Uterus (tissue), 4 donors: ENCODE results near the gene NANOS2. TPM values are rescaled to one million over a fixed set of nuclear protein-coding genes. Genes with fewer than 3 reads are reported as not detected.

Experiments used
- DNase-seq, 2 donors: peaks; one replicate each; pipeline ENCODE4 v3.0.0-alpha.2; 2019 to 2020
- H3K27ac ChIP-seq, 2 donors: fragments of 200-600 bp; sonication (generic); 1 replicate in 1 of 2; 2 replicates in 1 of 2; pipeline ENCODE4 v1.5.1; 2016 to 2018
- H3K27me3 ChIP-seq, 2 donors: fragments of 200-600 bp; sonication (generic); one replicate each; pipeline ENCODE4 v1.5.1; 2018 to 2019; ENCODE audit warnings: control low read depth in 1 of 2
- H3K36me3 ChIP-seq, 2 donors: fragments of 200-600 bp; sonication (generic); one replicate each; pipeline ENCODE4 v1.5.1; 2019; ENCODE audit warnings: control low read depth in 1 of 2
- H3K4me1 ChIP-seq, 2 donors: fragments of 200-600 bp; sonication (generic); one replicate each; pipeline ENCODE4 v1.5.1; 2018 to 2019; ENCODE audit warnings: control low read depth in 1 of 2
- H3K4me3 ChIP-seq, 2 donors: fragments of 200-600 bp; sonication (generic); 1 replicate in 1 of 2; 2 replicates in 1 of 2; pipeline ENCODE4 v1.5.1; 2018 to 2019; ENCODE audit warnings: mild to moderate bottlenecking in 1 of 2
- H3K9me3 ChIP-seq, 2 donors: fragments of 200-600 bp; sonication (generic); one replicate each; pipeline ENCODE4 v1.5.1; 2019; ENCODE audit warnings: control low read depth in 1 of 2
- POLR2A ChIP-seq, 2 donors: fragments of 450-650 bp; IDR thresholded peaks; one replicate each; pipeline ENCODE4 v1.6.1; 2016; ENCODE audit warnings: antibody characterized with exemption in 2 of 2, mild to moderate bottlenecking in 1 of 2, moderate library complexity in 1 of 2
- intact Hi-C: fragments of 100-400 bp; cut with DNase I; formaldehyde crosslinking; loops from one replicate; pipeline ENCODE4 v1.15.1; 2023; ENCODE audit warnings: low total_unique reads
- total RNA-seq, 4 donors: library from RNA; depleted of rRNA in 3 of 4; stranded (reverse); fragments of >200 nt in 3 of 4; gene quantifications; one replicate each; pipeline versions ENCODE4 v1.1.0 to v1.2.4, GENCODE V29; 2014 to 2023
- TF ChIP-seq, protein P1 (sequence below), 4 experiments: fragments of 200-600 bp in 2 of 4; fragments of 450-650 bp in 2 of 4; sonication (generic) in 2 of 4; IDR thresholded peaks; one replicate each; pipeline ENCODE4 v1.5.1; 2016 to 2019; ENCODE audit warnings: antibody characterized with exemption in 4 of 4, mild to moderate bottlenecking in 2 of 4, moderate library complexity in 1 of 4
- donor health status: DM: yes; HTN: yes; CAD: no.

The NANOS2 gene
- total RNA-seq: not detected

DNA sequence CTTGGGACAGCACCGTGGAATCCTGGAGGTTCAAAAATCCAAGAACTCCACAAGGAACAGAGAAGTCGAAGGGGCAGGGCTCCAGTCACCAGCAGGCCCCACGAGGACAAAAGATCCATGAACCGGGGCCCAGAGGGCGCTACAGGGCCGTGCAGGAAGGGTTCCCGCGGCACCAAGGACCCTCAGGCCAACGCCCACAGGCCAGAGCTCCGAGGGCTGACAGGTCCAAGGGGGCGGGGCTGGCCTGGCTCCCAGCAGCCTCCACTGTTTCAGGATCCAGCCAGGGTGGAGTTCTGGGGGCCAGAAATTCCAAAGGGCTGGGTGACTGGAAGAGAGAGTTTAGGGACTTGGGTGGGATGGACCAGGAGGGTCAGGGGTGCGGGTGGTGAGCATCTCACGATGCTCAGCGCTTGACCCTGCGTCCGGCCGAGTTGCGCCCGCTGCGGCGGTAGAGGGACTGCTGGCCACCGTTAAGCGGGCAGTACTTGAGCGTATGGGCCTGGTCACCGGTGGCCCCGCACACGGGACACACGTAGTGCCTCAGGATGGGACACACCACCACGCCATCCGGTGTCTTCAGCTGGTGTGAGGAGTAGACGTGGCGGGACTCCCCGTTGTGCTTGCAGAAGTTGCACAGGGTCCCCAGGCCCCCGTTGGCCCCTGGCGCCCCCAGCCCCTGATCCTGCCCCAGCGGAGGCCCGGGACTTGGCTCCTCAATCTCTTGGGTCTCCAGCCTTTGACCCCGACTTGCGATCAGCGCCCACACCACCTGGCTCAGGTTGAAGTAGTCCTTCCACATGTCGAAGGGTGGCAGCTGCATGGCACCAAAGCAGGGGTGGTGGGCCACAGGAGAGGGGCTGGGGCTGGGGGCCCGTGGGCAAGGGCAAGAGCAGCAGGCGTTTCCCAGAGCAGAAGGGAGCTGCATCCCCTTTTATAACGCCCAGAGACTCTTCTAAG is at the start of gene NANOS2:
TSS of gene NANOS2 (minus strand) at position 905 of the 957 bp plus-strand sequence. CDS start at position 820, 85 bp downstream.
- no peak within 1 kb of the TSS for H3K27ac ChIP-seq
- DNase-seq: no peak

DNA sequence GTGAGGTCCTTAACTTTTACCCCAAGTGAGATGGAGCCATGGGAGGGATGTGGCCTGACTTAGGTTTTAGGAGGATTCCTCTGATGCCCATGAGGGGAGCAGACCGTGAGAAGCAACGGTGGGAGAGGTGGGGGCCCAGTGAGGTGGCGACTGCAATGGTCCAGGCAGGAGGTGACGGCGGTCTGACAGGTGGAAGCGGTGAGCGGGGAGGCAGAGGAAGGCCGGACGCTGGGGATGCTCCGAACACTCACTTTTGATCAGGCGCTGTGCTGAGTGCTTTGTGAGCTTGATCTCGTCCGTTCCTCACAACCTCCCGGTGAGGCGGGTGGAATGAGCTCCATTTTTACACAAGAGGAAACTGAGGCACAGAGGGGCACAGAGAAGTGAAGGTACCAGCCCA is 47.4 kb upstream of the NANOS2 start:
- Histone ChIP-seq H3K4me3 (no peak overlapping the region), H3K27ac (no peak overlapping the region), H3K9me3 (no peaks in the 10 kb centered on the region), H3K4me1 (no peaks in the 10 kb centered on the region), H3K27me3 (no peaks in the 10 kb centered on the region), H3K36me3 (no peaks in the 10 kb centered on the region)
- intact Hi-C loops: no loop called here
- DNase-seq: no peak
- no peak for TF ChIP-seq POLR2A (IDR thresholded peaks at IDR 0.05)
- TF ChIP-seq, protein P1, sequence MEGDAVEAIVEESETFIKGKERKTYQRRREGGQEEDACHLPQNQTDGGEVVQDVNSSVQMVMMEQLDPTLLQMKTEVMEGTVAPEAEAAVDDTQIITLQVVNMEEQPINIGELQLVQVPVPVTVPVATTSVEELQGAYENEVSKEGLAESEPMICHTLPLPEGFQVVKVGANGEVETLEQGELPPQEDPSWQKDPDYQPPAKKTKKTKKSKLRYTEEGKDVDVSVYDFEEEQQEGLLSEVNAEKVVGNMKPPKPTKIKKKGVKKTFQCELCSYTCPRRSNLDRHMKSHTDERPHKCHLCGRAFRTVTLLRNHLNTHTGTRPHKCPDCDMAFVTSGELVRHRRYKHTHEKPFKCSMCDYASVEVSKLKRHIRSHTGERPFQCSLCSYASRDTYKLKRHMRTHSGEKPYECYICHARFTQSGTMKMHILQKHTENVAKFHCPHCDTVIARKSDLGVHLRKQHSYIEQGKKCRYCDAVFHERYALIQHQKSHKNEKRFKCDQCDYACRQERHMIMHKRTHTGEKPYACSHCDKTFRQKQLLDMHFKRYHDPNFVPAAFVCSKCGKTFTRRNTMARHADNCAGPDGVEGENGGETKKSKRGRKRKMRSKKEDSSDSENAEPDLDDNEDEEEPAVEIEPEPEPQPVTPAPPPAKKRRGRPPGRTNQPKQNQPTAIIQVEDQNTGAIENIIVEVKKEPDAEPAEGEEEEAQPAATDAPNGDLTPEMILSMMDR (IDR thresholded peaks at IDR 0.05): no peak

More for the DNA sequence above, at the start of gene NANOS2:
- Histone ChIP-seq H3K9me3 (no peaks in the 10 kb centered on the region), H3K27me3 (no peaks in the 10 kb centered on the region), H3K4me3 (no peak within 1 kb of the TSS), H3K4me1 (no peaks in the 10 kb centered on the region), H3K36me3 (no peaks in the 10 kb centered on the region)
- TF ChIP-seq POLR2A (IDR thresholded peaks at IDR 0.05): no peak
- TF ChIP-seq, protein P1 (IDR thresholded peaks at IDR 0.05): no peak
- intact Hi-C loops: no loop called here

DNA sequence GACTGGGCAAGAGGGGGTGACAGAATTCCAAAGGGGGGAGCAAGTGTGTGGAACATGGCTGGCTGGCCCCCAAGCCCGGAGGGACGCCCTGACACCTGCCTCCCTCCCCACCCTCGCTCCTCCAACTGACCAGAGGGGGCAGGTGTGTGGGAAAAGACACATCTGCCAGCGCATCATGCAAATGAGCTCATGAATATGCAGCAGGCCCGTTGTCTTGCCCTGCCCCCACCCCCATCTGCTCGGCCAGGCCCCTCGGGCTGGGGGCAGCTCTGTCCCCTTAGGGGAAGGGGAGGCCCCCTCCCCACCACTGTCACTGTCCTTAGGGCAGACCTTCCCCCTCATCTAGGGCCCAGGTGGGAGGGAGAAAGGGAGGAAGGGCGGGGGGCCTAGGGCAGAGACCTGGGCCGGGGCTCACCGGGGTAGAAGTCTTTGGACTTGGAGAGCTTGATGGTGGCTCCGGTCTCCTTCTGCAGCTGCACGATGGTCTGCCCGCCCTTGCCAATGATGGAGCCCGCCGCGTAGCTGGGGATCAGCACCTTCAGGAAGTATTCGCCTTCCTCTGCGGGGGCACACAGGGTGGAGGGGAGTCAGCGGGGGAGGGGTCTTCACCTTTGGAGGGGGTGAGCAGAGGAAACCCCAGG is 46.1 kb upstream of the NANOS2 start:
- no peaks in the 10 kb centered on the region for H3K36me3 ChIP-seq
- TF ChIP-seq POLR2A (IDR thresholded peaks at IDR 0.05): no peak
- TF ChIP-seq, protein P1 (IDR thresholded peaks at IDR 0.05): no peak
- no peaks in the 10 kb centered on the region for H3K4me1 ChIP-seq
- no peak for DNase-seq
- intact Hi-C loops: no loop called here
- H3K27ac ChIP-seq: peak overlapping the region in 1 of 2 donors; percentile 30
- no peaks in the 10 kb centered on the region for H3K9me3 ChIP-seq
- no peak overlapping the region for H3K4me3 ChIP-seq
- H3K27me3 ChIP-seq: no peaks in the 10 kb centered on the region

DNA sequence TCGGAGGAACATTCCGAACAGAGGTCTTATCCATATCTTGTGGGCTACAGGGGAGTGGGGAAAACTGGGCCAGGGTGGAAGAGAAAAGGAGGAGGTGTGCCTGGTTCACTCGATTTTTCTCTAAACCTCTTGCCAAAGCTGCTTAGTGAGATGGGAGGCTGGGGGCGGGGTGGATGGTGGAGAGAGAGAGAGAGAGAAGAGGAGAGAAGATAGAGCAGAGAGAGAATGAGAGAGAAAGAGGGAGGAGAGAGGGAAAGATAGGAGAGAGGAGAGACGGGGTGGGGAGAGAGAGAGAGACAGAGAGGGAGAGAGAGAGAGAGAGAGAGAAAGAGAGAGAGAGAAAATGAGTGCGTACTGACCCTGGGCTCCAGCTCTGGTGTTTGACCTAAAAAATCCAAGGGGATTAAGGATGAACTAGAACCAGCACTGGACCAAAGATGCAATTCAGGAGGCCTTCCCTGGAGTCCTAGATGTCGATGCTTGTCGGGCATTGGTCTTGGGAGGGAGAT is 45.0 kb upstream of the NANOS2 start:
- Histone ChIP-seq H3K27ac (no peak overlapping the region), H3K9me3 (no peaks in the 10 kb centered on the region), H3K36me3 (no peaks in the 10 kb centered on the region), H3K4me3 (no peak overlapping the region), H3K27me3 (no peaks in the 10 kb centered on the region), H3K4me1 (no peaks in the 10 kb centered on the region)
- DNase-seq: no peak
- intact Hi-C loops: no loop called here
- TF ChIP-seq, protein P1 (IDR thresholded peaks at IDR 0.05): no peak
- TF ChIP-seq POLR2A (IDR thresholded peaks at IDR 0.05): no peak
